GM12801 (cell line): ENCODE results near the gene NARS2.

Experiments
- CTCF ChIP-seq: IDR thresholded peaks from one replicate; pipeline ENCODE4 v1.5.1; 2011; ENCODE audit warnings: control low read depth; ENCODE audit not compliant: insufficient read length; ENCODE audit errors: extremely low read depth

NARS2 gene

GRCh38 chr11:78560153-78560552, 14.5 kb downstream of the NARS2 start:
- TF ChIP-seq CTCF, result no peak

- no peak for TF ChIP-seq CTCF
These were observed 17.4 kb downstream of the NARS2 start for GRCh38 chr11:78557236-78557635.

- no peak for TF ChIP-seq CTCF
These were observed 19.1 kb downstream of the NARS2 start for GRCh38 chr11:78555592-78555991.

GRCh38 chr11:78552881-78553280, 21.8 kb downstream of the NARS2 start:
- TF ChIP-seq CTCF, result no peak

DNA sequence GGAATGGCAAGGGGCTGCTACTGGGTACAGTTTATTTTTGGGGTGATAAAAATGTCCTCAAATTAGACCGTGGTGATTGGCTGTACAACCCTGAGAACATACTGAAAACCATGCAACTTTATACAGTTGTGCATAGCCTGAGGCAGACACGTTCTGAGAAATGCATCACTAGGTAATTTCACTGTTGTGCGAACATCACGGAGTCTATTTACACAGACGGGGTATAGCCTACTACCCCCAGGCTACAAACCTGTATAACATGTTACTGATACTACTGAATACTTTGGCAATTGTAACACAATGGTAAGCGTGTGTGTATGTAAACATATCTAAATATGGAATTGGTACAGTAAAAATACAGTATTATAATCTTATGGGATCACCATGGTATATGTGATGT, 23.6 kb downstream of the NARS2 start:
- no peak for TF ChIP-seq CTCF

DNA sequence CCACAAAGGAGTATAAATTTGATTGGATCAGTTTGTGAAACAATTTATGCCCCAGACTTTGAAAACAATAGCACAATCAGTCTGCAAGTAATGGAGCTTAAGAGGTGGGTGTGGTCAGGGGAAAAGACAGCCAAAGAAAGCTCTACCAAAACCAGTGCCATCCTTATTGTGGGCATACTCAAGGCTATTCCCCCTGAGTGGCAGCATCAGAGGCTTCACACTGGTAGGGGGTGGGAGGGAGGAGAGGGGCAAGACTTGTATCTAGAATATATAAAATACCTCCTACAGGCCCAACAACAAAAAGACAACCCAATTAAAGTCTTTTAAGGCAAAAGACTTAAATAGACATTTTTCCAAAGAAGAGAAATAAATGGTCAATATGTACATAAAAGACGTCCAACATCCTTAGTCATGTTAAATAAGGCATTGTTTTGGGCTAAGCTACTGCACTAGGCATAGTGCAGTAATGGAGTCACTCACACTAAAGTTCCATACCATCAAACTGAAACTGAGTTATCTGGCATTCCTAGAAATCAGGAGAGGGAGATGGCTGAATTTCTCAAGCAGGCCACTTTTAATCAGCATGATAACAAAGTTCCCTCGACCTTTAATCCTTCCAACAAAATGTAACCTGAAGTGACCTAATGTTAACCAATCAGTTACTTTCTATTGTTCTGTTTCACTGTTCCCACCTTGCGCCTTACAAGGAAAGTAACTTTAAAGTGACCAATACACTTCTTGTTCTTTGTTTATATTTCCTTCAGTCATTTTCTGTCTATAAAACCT, 24.8 kb downstream of the NARS2 start:
- TF ChIP-seq CTCF, result no peak

DNA sequence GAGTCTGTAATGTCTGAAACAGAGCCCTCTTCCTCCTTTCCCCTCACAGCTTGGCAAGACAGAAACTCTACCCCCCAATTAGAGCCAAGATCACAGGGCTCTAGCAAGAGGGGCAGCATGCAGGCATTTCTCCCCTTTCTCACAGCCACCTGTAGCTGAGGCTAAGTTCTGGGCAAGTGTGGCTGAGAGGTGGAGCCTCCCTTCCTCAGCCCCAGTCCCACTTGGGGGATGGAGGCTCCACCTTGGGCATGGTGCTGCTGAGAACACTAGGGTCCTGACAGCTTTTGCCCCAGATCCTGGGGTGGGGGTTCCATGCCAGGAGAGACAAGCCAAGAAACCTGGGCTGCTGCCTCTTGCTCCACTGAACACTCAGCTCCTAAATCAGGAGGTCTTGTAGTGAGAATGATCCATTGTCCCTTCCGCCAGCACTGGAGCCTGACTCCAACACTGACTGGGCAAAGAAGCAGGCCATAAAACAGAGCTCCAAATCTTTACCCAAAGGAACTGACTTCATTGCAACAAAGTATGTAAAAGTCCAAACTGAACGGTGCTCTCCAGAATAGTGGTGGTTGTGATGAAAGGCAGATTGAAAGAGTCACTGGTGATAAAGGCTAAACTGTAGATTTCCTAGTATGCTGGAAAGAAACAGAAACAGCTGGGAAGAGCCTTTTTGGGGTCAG, 25.6 kb downstream of the NARS2 start:
- TF ChIP-seq CTCF, result no peak
